Activated T-helper 2 cell treated with anti-CD3 and anti-CD28 coated beads, Interferon-gamma antibody, Interleukin-2, Interleukin-4, amounts not matched to agents 10 μg/mL and 5 μg/mL and 100 μg/mL, durations not matched to agents 14 hours and 24 hours and 36 hours (primary cell): ENCODE results near the gene ITCH. TPM values are rescaled to one million over a fixed set of nuclear protein-coding genes. Genes with fewer than 3 reads are reported as not detected.
"Not testable (repeated sequence)": the region's sequence is repeated elsewhere in the genome, so short reads cannot be mapped to it uniquely, and the experiment has no call there.

Source experiments
- DNase-seq: peaks from one replicate; pipeline ENCODE4 v3.0.0; 2021; ENCODE audit warnings: low spot score
- H3K27ac Mint-ChIP-seq: one replicate; pipeline ENCODE4 v1.8.0; 2021; ENCODE audit warnings: mixed read lengths
- H3K27me3 Mint-ChIP-seq: one replicate; pipeline ENCODE4 v1.8.0; 2021; ENCODE audit warnings: low read depth, mixed read lengths
- H3K36me3 Mint-ChIP-seq: one replicate; pipeline ENCODE4 v1.8.0; 2021; ENCODE audit warnings: low read depth, mixed read lengths
- H3K4me1 Mint-ChIP-seq: one replicate; pipeline ENCODE4 v1.8.0; 2021; ENCODE audit warnings: low read depth, mixed read lengths
- H3K4me3 Mint-ChIP-seq: one replicate; pipeline ENCODE4 v1.8.0; 2021; ENCODE audit warnings: low read depth, mild to moderate bottlenecking, moderate library complexity, mixed read lengths
- H3K9me3 Mint-ChIP-seq: one replicate; pipeline ENCODE4 v1.8.0; 2021; ENCODE audit warnings: mixed read lengths
- intact Hi-C: fragments of 100-400 bp; cut with micrococcal nuclease; formaldehyde crosslinking; loops from one replicate; pipeline ENCODE4 v1.15.1; 2023
- total RNA-seq: library from RNA; stranded (reverse); gene quantifications from 2 replicates; pipeline ENCODE4 v1.2.3, GENCODE V29; 2022

The ITCH gene
- total RNA-seq, 1 donor from 2014 or later, result 53.0 TPM

DNA sequence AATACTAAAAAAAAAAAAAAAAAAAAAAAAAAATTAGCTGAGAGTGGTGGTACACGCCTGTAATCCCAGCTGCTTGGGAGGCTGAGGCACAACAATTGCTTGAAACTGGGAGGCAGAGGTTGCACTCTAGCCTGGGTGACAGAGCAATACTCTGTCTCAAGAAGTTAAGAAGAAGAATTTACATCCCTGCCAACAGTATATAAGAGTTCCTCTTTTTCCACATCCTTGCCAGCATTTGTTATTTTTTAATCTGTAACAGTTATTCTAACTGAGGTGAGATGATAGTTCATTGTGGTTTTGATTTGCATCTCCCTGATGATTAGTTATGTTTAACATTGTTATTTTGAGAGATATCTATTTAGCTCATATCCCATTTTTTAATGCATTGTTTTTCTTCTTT lies 132.8 kb downstream of the ITCH start:
- Mint-ChIP-seq H3K4me3 (no peak overlapping the region), H3K9me3 (peaks cover 22% of the 10 kb centered on the region), H3K4me1 (no peaks in the 10 kb centered on the region), H3K27me3 (no peaks in the 10 kb centered on the region), H3K36me3 (peaks cover 83% of the 10 kb centered on the region), H3K27ac (no peak overlapping the region)
- intact Hi-C loops, result no loop called here
- DNase-seq, result no peak

DNA sequence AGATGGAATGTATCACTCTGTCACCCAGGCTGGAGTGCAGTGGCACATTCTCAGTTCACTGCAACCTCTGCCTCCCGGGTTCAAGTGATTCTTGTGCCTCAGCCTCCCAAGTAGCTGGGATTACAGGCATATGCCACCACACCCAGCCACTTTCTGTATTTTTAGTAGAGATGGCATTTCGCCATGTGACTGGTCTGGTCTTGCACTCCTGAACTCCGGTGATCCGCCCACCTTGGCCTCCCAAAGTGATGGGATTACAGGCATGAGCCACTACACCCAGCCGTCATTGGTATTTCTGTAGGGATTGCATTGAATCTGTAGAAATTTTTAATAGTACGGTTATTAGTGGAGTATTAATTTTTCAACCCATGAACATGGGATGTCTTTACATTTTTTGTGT lies 134.5 kb downstream of the ITCH start:
- Mint-ChIP-seq H3K9me3 (peaks cover 24% of the 10 kb centered on the region), H3K36me3 (peaks cover 79% of the 10 kb centered on the region)
- H3K4me3 Mint-ChIP-seq, H3K27me3 Mint-ChIP-seq, intact Hi-C loops, H3K27ac Mint-ChIP-seq, DNase-seq, H3K4me1 Mint-ChIP-seq: not testable (repeated sequence)

DNA sequence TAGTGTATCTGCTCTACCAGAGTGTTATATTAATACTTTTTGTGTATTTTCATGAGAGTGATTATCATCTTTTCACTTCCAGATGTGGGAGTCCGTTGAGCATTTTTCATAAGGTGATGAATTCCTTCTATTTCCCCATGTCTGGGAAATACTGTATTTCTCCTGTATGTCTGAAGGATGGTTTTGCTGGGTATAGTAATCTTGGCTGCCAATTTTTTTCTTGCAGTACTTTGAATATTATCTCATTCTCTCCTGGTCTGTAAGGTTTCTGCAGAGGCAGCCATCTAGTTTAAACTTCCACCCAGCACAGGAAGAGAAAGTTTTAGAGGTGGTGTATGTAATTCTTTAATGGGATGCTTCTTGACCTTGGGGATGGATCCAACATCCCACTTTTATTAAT lies 137.8 kb downstream of the ITCH start:
- no peaks in the 10 kb centered on the region for H3K4me1 Mint-ChIP-seq
- H3K4me3 Mint-ChIP-seq, result no peak overlapping the region
- no peak for DNase-seq
- peaks cover 64% of the 10 kb centered on the region for H3K36me3 Mint-ChIP-seq
- H3K9me3 Mint-ChIP-seq, result peaks cover 24% of the 10 kb centered on the region
- intact Hi-C loops, result no loop called here
- H3K27me3 Mint-ChIP-seq, result no peaks in the 10 kb centered on the region
- no peak overlapping the region for H3K27ac Mint-ChIP-seq

DNA sequence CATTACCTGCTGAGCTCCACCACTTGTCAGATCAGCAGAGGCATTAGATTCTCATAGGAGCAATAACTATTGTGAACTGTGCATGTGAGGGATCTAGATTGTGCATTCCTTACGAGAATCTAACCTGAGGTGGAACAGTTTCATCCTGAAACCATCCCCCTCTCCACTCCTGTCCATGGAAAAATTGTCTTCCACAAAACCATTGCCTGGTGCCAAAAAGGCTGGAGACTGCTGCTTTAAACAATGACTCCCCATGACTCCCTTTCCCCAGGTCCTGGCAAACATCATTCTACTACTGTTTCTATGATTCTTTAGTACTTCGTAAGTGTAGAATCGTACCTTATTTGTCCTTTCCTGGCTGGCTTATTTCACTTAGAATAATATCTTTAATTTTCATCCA lies 143.4 kb downstream of the ITCH start:
- intact Hi-C loops, result no loop called here
- H3K4me1 Mint-ChIP-seq, result no peaks in the 10 kb centered on the region

DNA sequence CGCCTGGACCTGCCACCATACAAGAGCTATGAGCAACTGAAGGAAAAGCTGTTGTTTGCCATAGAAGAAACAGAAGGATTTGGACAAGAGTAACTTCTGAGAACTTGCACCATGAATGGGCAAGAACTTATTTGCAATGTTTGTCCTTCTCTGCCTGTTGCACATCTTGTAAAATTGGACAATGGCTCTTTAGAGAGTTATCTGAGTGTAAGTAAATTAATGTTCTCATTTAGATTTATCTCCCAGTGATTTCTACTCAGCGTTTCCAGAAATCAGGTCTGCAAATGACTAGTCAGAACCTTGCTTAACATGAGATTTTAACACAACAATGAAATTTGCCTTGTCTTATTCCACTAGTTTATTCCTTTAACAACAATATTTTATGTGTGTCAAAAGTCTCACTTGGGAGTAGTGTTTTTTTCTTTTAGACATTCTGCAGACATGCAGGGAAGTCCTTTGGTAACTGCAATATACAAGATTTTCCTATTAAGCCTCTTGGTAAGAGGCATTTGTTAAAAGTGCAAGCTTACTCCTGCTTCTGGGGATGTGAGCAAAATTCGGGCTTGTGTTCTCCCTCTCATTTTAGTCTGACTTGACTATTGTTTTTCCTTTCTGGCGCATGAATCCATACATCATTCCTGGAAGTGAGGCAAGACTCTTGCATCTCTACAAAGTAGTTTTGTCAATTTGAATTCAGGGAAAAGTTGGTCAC lies 144.8 kb downstream of the ITCH start:
- Mint-ChIP-seq H3K4me3 (no peak overlapping the region), H3K27ac (no peak overlapping the region), H3K27me3 (no peaks in the 10 kb centered on the region), H3K36me3 (peaks cover 28% of the 10 kb centered on the region), H3K9me3 (no peaks in the 10 kb centered on the region), H3K4me1 (no peaks in the 10 kb centered on the region)
- no peak for DNase-seq
- intact Hi-C loops, result no loop called here

More for the DNA sequence above, 143.4 kb downstream of the ITCH start:
- Mint-ChIP-seq H3K4me3 (no peak overlapping the region), H3K9me3 (no peaks in the 10 kb centered on the region), H3K27ac (no peak overlapping the region), H3K27me3 (no peaks in the 10 kb centered on the region), H3K36me3 (peaks cover 33% of the 10 kb centered on the region)
- no peak for DNase-seq

DNA sequence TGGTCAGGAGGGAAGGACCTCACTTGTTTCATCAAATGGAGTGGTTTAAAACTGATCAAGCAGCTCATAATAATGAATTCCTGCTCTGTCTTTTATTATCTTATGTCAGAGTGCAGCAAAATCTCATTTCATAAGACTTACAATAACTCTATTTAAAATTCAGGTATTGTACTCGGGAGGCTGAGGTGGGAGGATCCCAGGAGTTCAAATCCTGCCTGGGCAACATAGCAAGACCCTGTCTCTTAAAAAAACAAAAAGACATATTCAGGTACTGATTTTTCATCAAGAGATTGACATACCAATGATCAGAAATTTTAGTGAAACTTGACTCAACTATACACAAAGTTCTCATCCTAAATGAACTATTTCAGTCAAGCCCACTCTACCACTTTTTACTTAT lies 147.5 kb downstream of the ITCH start:
- no peak overlapping the region for H3K4me3 Mint-ChIP-seq
- no peak for DNase-seq
- intact Hi-C loops, result loop anchor here (10.0 kb wide), 1 partner anchor 516 kb away; the partner anchor contains the start of gene RALY
- peaks cover 9% of the 10 kb centered on the region for H3K4me1 Mint-ChIP-seq
- peaks cover 21% of the 10 kb centered on the region for H3K36me3 Mint-ChIP-seq
- no peaks in the 10 kb centered on the region for H3K27me3 Mint-ChIP-seq
- no peaks in the 10 kb centered on the region for H3K9me3 Mint-ChIP-seq
- H3K27ac Mint-ChIP-seq, result no peak overlapping the region

DNA sequence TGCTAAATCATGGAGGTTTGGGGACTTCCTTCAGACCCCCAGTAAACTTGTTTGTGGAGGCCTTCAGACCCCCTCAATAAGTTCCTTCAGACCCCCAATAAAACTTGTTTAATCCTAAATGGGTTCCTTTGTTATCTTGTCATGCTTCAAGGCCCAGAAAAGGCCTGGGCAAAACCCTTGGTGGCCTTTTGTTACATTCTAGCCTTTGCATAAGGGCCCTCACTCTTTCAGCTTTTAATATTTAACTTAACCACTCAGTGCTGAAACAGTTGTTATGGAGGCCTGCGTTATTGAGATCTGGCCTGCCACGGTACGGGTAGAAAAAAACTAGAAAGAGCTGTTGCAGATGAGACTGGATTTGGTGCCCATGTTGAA lies 148.8 kb downstream of the ITCH start:
- H3K4me3 Mint-ChIP-seq, result no peak overlapping the region
- peaks cover 9% of the 10 kb centered on the region for H3K4me1 Mint-ChIP-seq
- no peak for DNase-seq
- intact Hi-C loops, result loop anchor here (10.0 kb wide), 1 partner anchor 517 kb away; the partner anchor contains the start of gene RALY
- peaks cover 18% of the 10 kb centered on the region for H3K36me3 Mint-ChIP-seq
- no peaks in the 10 kb centered on the region for H3K9me3 Mint-ChIP-seq
- H3K27ac Mint-ChIP-seq, result no peak overlapping the region
- H3K27me3 Mint-ChIP-seq, result no peaks in the 10 kb centered on the region

DNA sequence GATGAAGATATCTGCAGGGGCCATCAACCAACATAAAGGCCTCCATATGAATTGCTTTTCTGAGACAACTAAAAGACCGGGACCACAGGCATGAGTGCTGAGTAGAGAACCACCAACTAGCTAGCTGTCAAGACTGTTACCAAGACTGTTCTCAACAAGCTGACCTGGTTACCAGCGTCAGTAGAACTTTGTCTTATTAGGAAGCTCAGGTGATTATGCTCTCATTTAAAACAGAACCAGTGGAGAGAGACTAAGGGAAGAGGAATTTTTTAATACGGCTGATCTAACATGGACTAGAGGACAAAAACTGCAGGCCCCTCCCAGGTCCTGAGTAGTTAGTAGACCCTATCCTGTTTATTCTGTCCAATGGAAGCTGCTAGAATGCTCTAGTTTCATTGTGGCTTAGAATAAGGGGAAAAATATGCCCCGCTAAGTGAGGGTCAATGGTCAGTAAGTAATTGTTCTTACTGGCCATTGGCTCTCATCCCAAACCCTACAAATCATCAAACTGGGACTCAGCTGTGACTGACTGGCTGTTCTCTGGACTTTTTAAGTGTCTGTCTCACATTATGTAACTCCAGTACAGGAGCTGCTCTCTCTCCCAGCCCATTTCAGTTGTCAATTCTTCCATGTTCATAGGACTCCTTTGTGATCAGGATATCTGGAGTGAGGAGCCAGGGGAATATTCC lies 149.3 kb downstream of the ITCH start:
- Mint-ChIP-seq H3K27me3 (no peaks in the 10 kb centered on the region), H3K36me3 (peaks cover 17% of the 10 kb centered on the region), H3K4me1 (peaks cover 9% of the 10 kb centered on the region), H3K9me3 (no peaks in the 10 kb centered on the region), H3K4me3 (no peak overlapping the region), H3K27ac (no peak overlapping the region)
- DNase-seq, result no peak
- intact Hi-C loops, result loop anchor here (10.0 kb wide), 1 partner anchor 518 kb away; the partner anchor contains the start of gene RALY

DNA sequence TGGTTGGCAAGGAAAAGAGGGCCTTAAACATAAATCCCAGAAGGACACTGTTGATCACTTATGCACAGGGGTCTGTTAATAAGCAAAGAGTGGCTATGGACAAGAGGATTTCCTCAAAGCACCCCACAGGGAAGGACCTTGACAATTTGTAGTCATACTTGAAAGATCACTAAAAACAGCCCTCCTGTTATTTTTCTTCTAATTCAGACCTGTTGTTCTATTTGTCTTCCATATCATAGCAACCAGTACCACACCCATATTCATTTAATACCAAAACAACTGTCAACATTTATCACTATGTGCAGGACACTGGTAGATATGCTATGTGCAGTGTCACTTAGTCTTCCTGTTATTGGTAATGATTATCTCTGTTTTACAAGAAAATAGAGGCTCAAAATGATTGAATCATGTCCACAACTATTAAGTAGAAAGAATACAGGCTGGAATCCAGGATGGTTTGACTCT lies 149.9 kb downstream of the ITCH start:
- Mint-ChIP-seq H3K4me3 (no peak overlapping the region), H3K27ac (no peak overlapping the region), H3K27me3 (no peaks in the 10 kb centered on the region), H3K4me1 (peaks cover 12% of the 10 kb centered on the region), H3K9me3 (no peaks in the 10 kb centered on the region), H3K36me3 (peaks cover 15% of the 10 kb centered on the region)
- intact Hi-C loops, result loop anchor here (10.0 kb wide), 1 partner anchor 518 kb away; the partner anchor contains the start of gene RALY
- no peak for DNase-seq

DNA sequence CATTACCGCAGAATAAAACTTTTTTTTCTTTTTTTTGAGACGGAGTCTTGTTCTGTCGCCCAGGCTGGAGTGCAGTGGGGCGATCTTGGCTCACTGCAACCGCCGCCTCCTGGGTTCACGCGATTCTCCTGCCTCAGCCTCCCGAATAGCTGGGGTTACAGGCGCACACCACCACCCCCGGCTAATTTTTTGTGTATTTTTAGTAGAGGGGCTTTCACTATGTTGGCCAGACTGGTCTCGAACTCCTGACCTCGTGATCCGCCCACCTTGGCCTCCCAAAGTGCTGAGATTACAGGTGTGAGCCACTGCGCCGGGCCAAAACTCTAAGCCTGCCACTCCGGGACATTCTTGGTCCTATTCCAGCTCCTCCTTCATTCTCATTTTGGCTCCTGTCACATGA lies 151.0 kb downstream of the ITCH start:
- peaks cover 16% of the 10 kb centered on the region for H3K36me3 Mint-ChIP-seq
- not testable (repeated sequence) for H3K4me3 Mint-ChIP-seq, H3K27ac Mint-ChIP-seq, H3K27me3 Mint-ChIP-seq, DNase-seq, H3K9me3 Mint-ChIP-seq
- peaks cover 20% of the 10 kb centered on the region for H3K4me1 Mint-ChIP-seq
- intact Hi-C loops, result loop anchor here (10.0 kb wide), 1 partner anchor 519 kb away; the partner anchor contains the start of gene RALY

DNA sequence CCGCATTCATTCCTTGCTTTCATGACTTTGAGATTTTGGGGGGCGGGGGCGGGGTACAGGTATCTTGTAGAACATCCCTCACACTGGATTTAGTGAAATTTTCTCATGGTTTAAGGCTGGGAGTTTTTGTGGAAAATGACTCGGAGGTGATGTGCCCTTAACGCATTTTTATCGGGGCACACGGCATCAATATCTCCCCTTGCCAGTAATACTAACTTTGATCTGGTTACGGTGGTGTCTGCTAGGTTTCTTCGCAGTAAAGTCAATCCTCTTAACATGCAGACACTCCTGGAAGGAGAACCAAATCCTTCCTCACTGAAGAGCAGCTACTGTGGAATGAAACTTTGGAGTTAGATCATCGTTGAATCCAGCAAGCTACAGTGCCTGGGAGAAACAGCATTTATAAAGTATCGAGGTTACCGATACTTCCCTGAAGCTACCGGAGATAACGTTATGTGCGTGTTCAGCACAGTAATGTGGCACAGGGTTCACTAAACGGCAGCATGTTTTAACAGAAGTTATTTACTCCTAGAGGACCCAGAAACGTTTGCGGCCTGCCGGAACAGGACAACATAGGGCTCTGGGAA lies 151.9 kb downstream of the ITCH start:
- peak overlapping the region; percentile 99 for H3K4me3 Mint-ChIP-seq
- H3K36me3 Mint-ChIP-seq, result peaks cover 16% of the 10 kb centered on the region
- peak overlapping the region; percentile 96 for H3K27ac Mint-ChIP-seq
- intact Hi-C loops, result loop anchor here (5.0 to 10.0 kb wide), 2 partner anchors 162 to 520 kb away; partner anchors contain the start of genes PIGU and RALY
- H3K27me3 Mint-ChIP-seq, result no peaks in the 10 kb centered on the region
- no peak for DNase-seq
- H3K9me3 Mint-ChIP-seq, result no peaks in the 10 kb centered on the region
- peaks cover 22% of the 10 kb centered on the region for H3K4me1 Mint-ChIP-seq

DNA sequence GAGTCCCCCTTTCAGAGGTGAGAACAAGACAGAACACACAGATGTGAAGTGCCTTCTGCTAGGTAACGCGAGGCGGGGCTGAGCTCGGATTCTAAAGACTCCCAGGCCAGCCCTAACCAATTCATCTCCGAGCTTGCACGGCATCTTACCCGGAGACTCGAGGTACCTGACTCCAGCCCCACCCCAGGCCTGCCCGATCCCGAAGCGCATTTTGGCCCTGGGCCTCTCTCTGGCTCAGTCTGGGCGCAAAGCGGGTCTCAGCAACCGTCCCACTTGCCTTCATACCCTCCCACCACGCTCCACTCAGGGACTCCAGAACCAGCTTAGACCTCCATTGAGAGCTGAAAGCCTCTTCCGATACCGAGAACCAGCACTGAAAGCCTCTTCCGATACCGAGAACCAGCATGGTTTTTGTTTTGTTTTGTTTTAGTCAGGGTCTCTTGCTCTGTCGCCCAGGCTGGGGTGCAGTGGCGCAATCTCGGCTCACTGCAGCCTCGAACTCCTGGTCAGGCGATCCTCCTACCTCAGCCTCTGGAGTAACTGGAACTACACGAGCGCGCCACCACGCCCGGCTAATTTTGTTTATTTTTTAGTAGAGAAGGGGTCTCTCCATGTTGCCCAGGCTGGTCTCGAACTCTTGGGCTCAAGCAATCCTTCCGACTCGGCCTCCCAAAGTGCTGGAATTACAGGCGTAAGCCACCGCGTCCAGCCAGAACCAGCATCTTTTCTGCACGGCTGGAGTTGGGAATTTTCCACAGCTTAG lies 152.6 kb downstream of the ITCH start:
- Mint-ChIP-seq H3K27ac (peak overlapping the region; percentile 96), H3K4me3 (peak overlapping the region; percentile 99), H3K36me3 (peaks cover 18% of the 10 kb centered on the region), H3K9me3 (no peaks in the 10 kb centered on the region), H3K27me3 (no peaks in the 10 kb centered on the region), H3K4me1 (peaks cover 22% of the 10 kb centered on the region)
- intact Hi-C loops, result loop anchor here (1.0 to 10.0 kb wide), 6 partner anchors 153 to 521 kb away; partner anchors contain the start of genes AHCY, ITCH, PIGU and RALY
- DNase-seq, result peak; percentile 65
